Stomach (tissue), 9 donors: Measurements from ENCODE around the gene HOXD3. TPM values are rescaled to one million over a fixed set of nuclear protein-coding genes. Genes with fewer than 3 reads are reported as not detected.

Experiments
- DNase-seq, 2 donors: peaks; one replicate each; pipeline versions ENCODE4 v3.0.0 to v3.0.0-alpha.2; 2013 to 2019
- H3K27ac ChIP-seq, 5 donors: fragments of 200-600 bp in 4 of 5; sonication (generic) in 4 of 5; one replicate each; pipeline ENCODE4 v1.5.1; 2013 to 2019; ENCODE audit warnings: mild to moderate bottlenecking in 1 of 5, moderate library complexity in 1 of 5
- H3K27me3 ChIP-seq, 3 donors: fragments of 200-600 bp; sonication (generic); one replicate each; pipeline ENCODE4 v1.5.1; 2017 to 2019; ENCODE audit warnings: mixed run types in 1 of 3
- H3K36me3 ChIP-seq, 4 donors: fragments of 200-600 bp; sonication (generic); 1 replicate in 3 of 4; 2 replicates in 1 of 4; pipeline ENCODE4 v1.5.1; 2016 to 2019
- H3K4me1 ChIP-seq, 4 donors: fragments of 200-600 bp; sonication (generic); one replicate each; pipeline ENCODE4 v1.5.1; 2016 to 2019
- H3K4me3 ChIP-seq, 4 donors: fragments of 200-600 bp; sonication (generic) in 3 of 4; one replicate each; pipeline ENCODE4 v1.5.1; 2016 to 2019; ENCODE audit warnings: mild to moderate bottlenecking in 1 of 4
- H3K9me3 ChIP-seq, 4 donors: fragments of 200-600 bp; sonication (generic); one replicate each; pipeline ENCODE4 v1.5.1; 2016 to 2019
- EP300 ChIP-seq: sonication (generic); formaldehyde crosslinking; IDR thresholded peaks from one replicate; pipeline ENCODE4 v1.6.1; 2017; ENCODE audit warnings: antibody characterized with exemption
- POLR2A ChIP-seq, 4 donors: fragments of 450-650 bp; IDR thresholded peaks; one replicate each; pipeline ENCODE4 v1.6.1; 2016; ENCODE audit warnings: antibody characterized with exemption in 4 of 4, control low read depth in 2 of 4, mild to moderate bottlenecking in 1 of 4, moderate library complexity in 1 of 4
- POLR2AphosphoS5 ChIP-seq, 3 donors: sonication (generic); formaldehyde crosslinking; IDR thresholded peaks; one replicate each; pipeline ENCODE4 v1.6.1; 2016; ENCODE audit warnings: antibody characterized with exemption in 3 of 3
- WGBS, 5 donors: extraction: QIAGEN DNeasy Blood & Tissue Kit in 3 of 5; methylation state at CpG; one replicate each; pipeline versions ENCODE4 v1.1.5 to v1.1.7; 2013 to 2018; 5-methylcytosine and 5-hydroxymethylcytosine counted together
- intact Hi-C: fragments of 100-400 bp; cut with DNase I; formaldehyde crosslinking; loops from one replicate; pipeline ENCODE4 v1.15.1; 2023; ENCODE audit warnings: low total_unique reads
- polyA plus RNA-seq, 3 donors: library from polyadenylated mRNA; stranded (reverse); fragments of 200-250 nt; gene quantifications; one replicate each; pipeline ENCODE4 v1.2.3, GENCODE V29; 2013
- total RNA-seq, 5 donors: library from RNA; depleted of rRNA; stranded (reverse); fragments of >200 nt; gene quantifications; one replicate each; pipeline versions ENCODE4 v1.1.0 to v1.2.3, GENCODE V29; 2014 to 2016
- TF ChIP-seq, protein P1 (sequence below), 7 experiments: fragments of 450-650 bp in 4 of 7; fragments of 200-600 bp in 3 of 7; sonication (generic) in 3 of 7; IDR thresholded peaks; one replicate each; pipeline ENCODE4 v1.5.1; 2016 to 2019; ENCODE audit warnings: antibody characterized with exemption in 7 of 7, control low read depth in 2 of 7, mild to moderate bottlenecking in 1 of 7
- donor health status: healthy with polysubstance abuse.
- donor health status: Bipolar disorder and iron deficiency.
- donor health status: healthy.

Gene HOXD3
- total and polyA plus RNA-seq, 8 donors: 0.44 to 11.0 (median 2.0) TPM; not detected in 2

DNA sequence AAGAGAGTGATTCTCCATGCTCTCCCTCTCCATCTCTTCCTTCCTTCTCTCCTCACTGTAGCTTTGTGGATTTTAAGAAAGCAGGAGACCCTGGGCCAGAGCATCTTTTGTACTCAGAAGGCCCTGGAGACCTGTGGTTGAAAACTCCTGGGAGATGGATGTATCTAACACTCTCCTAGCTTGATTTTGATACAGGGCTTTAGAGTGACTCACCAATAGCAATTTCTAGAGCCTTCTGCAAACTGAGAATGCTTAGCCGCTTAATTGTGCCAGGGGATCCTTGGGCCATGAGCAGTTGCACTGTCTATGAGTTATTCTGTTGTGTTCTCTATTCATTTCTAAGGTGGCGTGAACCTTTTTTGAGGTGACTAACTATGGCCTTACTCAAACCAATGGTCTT is 49.0 kb downstream of the HOXD3 start:
- Histone ChIP-seq H3K9me3 (peaks cover 0 to 12% (median 6%) of the 10 kb centered on the region in 4 donors), H3K27ac (no peak overlapping the region), H3K27me3 (peaks cover 0 to 39% (median 15%) of the 10 kb centered on the region in 3 donors), H3K36me3 (no peaks in the 10 kb centered on the region), H3K4me1 (no peaks in the 10 kb centered on the region), H3K4me3 (no peak overlapping the region)
- TF ChIP-seq POLR2AphosphoS5 (IDR thresholded peaks at IDR 0.05): no peak
- no peak for TF ChIP-seq EP300
- TF ChIP-seq POLR2A (IDR thresholded peaks at IDR 0.05): no peak
- TF ChIP-seq, protein P1, sequence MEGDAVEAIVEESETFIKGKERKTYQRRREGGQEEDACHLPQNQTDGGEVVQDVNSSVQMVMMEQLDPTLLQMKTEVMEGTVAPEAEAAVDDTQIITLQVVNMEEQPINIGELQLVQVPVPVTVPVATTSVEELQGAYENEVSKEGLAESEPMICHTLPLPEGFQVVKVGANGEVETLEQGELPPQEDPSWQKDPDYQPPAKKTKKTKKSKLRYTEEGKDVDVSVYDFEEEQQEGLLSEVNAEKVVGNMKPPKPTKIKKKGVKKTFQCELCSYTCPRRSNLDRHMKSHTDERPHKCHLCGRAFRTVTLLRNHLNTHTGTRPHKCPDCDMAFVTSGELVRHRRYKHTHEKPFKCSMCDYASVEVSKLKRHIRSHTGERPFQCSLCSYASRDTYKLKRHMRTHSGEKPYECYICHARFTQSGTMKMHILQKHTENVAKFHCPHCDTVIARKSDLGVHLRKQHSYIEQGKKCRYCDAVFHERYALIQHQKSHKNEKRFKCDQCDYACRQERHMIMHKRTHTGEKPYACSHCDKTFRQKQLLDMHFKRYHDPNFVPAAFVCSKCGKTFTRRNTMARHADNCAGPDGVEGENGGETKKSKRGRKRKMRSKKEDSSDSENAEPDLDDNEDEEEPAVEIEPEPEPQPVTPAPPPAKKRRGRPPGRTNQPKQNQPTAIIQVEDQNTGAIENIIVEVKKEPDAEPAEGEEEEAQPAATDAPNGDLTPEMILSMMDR (IDR thresholded peaks at IDR 0.05): no peak
- 90 to 99% (median 95%) methylated on average over 2 of the region's 2 CpGs for WGBS, 5 donors
- DNase-seq: no peak
- intact Hi-C loops: no loop called here

DNA sequence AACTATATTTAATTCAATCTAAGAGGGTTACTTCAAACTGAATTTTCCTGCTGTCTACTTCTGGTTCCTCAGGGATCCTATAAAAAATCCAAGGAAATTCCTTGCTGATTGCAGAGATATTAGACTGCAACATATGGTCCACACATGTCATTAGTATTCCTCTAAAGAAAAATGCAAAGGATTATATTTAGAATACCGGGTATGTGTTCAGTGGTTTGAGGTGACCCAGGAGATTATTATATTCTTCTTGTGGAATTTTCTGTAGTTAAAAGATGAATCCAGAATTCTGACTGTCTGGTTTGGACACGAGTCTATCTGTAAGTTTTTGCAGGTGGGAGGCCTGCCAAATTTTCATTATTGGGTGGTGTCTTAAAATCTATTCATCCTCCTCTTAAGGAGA is 49.6 kb downstream of the HOXD3 start:
- H3K27ac ChIP-seq: no peak overlapping the region
- DNase-seq: no peak
- H3K9me3 ChIP-seq: peaks cover 0 to 12% (median 6%) of the 10 kb centered on the region in 4 donors
- H3K36me3 ChIP-seq: no peaks in the 10 kb centered on the region
- WGBS, 5 donors: 51 to 74% (median 67%) methylated on average over 2 of the region's 2 CpGs
- peaks cover 0 to 35% (median 14%) of the 10 kb centered on the region in 3 donors for H3K27me3 ChIP-seq
- intact Hi-C loops: no loop called here
- H3K4me1 ChIP-seq: no peaks in the 10 kb centered on the region
- no peak for TF ChIP-seq EP300
- TF ChIP-seq POLR2A (IDR thresholded peaks at IDR 0.05): no peak
- TF ChIP-seq, protein P1 (IDR thresholded peaks at IDR 0.05): no peak
- TF ChIP-seq POLR2AphosphoS5 (IDR thresholded peaks at IDR 0.05): no peak
- no peak overlapping the region for H3K4me3 ChIP-seq

DNA sequence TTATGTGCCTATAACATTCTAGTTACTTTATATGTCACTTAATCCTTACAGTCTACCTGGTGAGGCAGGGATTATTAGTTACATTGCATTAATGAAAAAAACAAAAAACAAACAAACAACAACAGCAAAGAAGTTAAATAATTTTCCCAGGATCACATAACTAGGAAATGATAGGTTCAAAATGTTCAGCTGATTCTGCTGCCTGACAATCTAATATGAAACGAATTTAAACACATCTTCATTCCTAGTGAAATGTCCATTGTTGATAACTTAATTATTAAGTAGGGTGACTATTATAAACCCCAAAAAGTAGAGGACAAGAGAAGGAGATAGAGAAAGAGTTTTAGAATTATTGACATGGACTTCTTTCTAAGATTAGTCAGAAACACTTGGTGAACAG is 54.0 kb downstream of the HOXD3 start:
- TF ChIP-seq EP300 (no peak), POLR2A (IDR thresholded peaks at IDR 0.05) (no peak), POLR2AphosphoS5 (IDR thresholded peaks at IDR 0.05) (no peak)
- TF ChIP-seq, protein P1 (IDR thresholded peaks at IDR 0.05): no peak
- Histone ChIP-seq H3K27ac (no peak overlapping the region), H3K4me3 (no peak overlapping the region), H3K36me3 (no peaks in the 10 kb centered on the region), H3K9me3 (no peaks in the 10 kb centered on the region), H3K4me1 (no peaks in the 10 kb centered on the region), H3K27me3 (peaks cover 0 to 7% (median 5%) of the 10 kb centered on the region in 3 donors)
- WGBS, 5 donors: 33 to 64% (median 55%) methylated on average over 1 of the region's 1 CpG
- DNase-seq: no peak
- intact Hi-C loops: no loop called here

GRCh38 chr2:176212276-176212675 is 55.2 kb downstream of the HOXD3 start:
- no peak for DNase-seq
- H3K36me3 ChIP-seq: no peaks in the 10 kb centered on the region
- H3K4me1 ChIP-seq: no peaks in the 10 kb centered on the region
- intact Hi-C loops: no loop called here
- H3K27me3 ChIP-seq: peaks cover 0 to 7% (median 5%) of the 10 kb centered on the region in 3 donors
- TF ChIP-seq EP300: no peak
- no peak for TF ChIP-seq POLR2A (IDR thresholded peaks at IDR 0.05)
- TF ChIP-seq, protein P1 (IDR thresholded peaks at IDR 0.05): no peak
- no peak for TF ChIP-seq POLR2AphosphoS5 (IDR thresholded peaks at IDR 0.05)
- H3K9me3 ChIP-seq: no peaks in the 10 kb centered on the region
- H3K27ac ChIP-seq: no peak overlapping the region
- no peak overlapping the region for H3K4me3 ChIP-seq
